Measurements from ENCODE around the gene KIFAP3. TPM values are rescaled to one million over a fixed set of nuclear protein-coding genes. Genes with fewer than 3 reads are reported as not detected.

KIFAP3 gene
- total RNA-seq, 1 experiment from 2014 or later: 3.8 TPM

- Histone ChIP-seq H2BK120ac (ENCODE audit: low read depth, low read length, poor library complexity, severe bottlenecking) (no peak overlapping the region), H3K9ac (ENCODE audit: extremely low read depth, insufficient read length, low read length) (no peak overlapping the region), H3K27ac (ENCODE audit: insufficient read length, low read depth, low read length) (no peak overlapping the region), H3K79me1 (ENCODE audit: insufficient read depth, low read depth, low read length, poor library complexity, severe bottlenecking) (no peaks in the 10 kb centered on the region), H3K18ac (ENCODE audit: insufficient read length, low read depth, low read length) (no peak overlapping the region), H3K79me2 (ENCODE audit: insufficient read depth, low read length) (no peaks in the 10 kb centered on the region), H2AFZ (ENCODE audit: low read length) (no peak overlapping the region), H2BK15ac (ENCODE audit: low read depth, low read length) (no peak overlapping the region), H4K5ac (ENCODE audit: insufficient read length, low read depth, low read length) (no peak overlapping the region), H3K23ac (ENCODE audit: insufficient read length, low read depth, low read length) (no peak overlapping the region), H3K4ac (ENCODE audit: low read depth, low read length) (no peak overlapping the region), H4K20me1 (ENCODE audit: control insufficient read depth, insufficient read depth, insufficient read length) (no peaks in the 10 kb centered on the region), H3K4me2 (ENCODE audit: insufficient read depth, insufficient read length, low read length) (no peak overlapping the region), H4K8ac (replicated peaks; ENCODE audit: insufficient read length, low read depth, low read length) (no peak overlapping the region), H3K23me2 (ENCODE audit: insufficient read length, low read depth, low read length, poor library complexity, severe bottlenecking) (no peaks in the 10 kb centered on the region), H3K14ac (ENCODE audit: insufficient read depth, low read length) (no peak overlapping the region), H3K56ac (ENCODE audit: insufficient read length, low read depth, low read length) (no peak overlapping the region), H4K91ac (ENCODE audit: insufficient read length, low read depth, low read length) (no peak overlapping the region), H2BK5ac (ENCODE audit: insufficient read length, low read length) (no peak overlapping the region), H3K27me3 (ENCODE audit: insufficient read depth, low read length) (no peaks in the 10 kb centered on the region), H3K4me1 (ENCODE audit: insufficient read depth, low read length) (no peaks in the 10 kb centered on the region), H2AK5ac (ENCODE audit: insufficient read length, low read length) (no peak overlapping the region), H2BK12ac (ENCODE audit: insufficient read length, low read depth, low read length) (no peak overlapping the region), H2BK20ac (ENCODE audit: low read depth, low read length, poor library complexity, severe bottlenecking) (no peak overlapping the region), H3T11ph (ENCODE audit: low read length) (no peak overlapping the region), H3K9me3 (ENCODE audit: control insufficient read depth, low read depth, low read length) (peaks cover 2% of the 10 kb centered on the region)
- H3K36me3 Mint-ChIP-seq (ENCODE audit: insufficient read depth in 1 of 3, low read depth in 3 of 3): peaks cover 33 to 53% (median 45%) of the 10 kb centered on the region in 3 experiments
- no peak overlapping the region for H3K27ac Mint-ChIP-seq
- peaks cover 3 to 7% of the 10 kb centered on the region in 2 experiments for H3K9me3 Mint-ChIP-seq
- no CpG with 5 or more reads among the region's 2 CpGs for WGBS (ENCODE audit: extremely low coverage, insufficient read length, low lambda C conversion rate)
- H3K27me3 Mint-ChIP-seq (ENCODE audit: low read depth): no peaks in the 10 kb centered on the region
- no peak overlapping the region for H3K4me3 Mint-ChIP-seq
- H3K4me1 Mint-ChIP-seq: no peaks in the 10 kb centered on the region
- DNase-seq: no peak
- TF ChIP-seq, protein P1, sequence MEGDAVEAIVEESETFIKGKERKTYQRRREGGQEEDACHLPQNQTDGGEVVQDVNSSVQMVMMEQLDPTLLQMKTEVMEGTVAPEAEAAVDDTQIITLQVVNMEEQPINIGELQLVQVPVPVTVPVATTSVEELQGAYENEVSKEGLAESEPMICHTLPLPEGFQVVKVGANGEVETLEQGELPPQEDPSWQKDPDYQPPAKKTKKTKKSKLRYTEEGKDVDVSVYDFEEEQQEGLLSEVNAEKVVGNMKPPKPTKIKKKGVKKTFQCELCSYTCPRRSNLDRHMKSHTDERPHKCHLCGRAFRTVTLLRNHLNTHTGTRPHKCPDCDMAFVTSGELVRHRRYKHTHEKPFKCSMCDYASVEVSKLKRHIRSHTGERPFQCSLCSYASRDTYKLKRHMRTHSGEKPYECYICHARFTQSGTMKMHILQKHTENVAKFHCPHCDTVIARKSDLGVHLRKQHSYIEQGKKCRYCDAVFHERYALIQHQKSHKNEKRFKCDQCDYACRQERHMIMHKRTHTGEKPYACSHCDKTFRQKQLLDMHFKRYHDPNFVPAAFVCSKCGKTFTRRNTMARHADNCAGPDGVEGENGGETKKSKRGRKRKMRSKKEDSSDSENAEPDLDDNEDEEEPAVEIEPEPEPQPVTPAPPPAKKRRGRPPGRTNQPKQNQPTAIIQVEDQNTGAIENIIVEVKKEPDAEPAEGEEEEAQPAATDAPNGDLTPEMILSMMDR (conservative IDR thresholded peaks at IDR 0.05): no peak
Observed at GRCh38 chr1:169877800-169878491, 196.5 kb downstream of the KIFAP3 start.

All from H9 (cell line).